Neural progenitor cell (in vitro differentiated cells): ENCODE data around the gene ALK.

Source experiments
- EZH2 ChIP-seq: fragments of 200-600 bp; sonication (generic); IDR thresholded peaks from 2 replicates; pipeline ENCODE4 v1.6.1; 2017; ENCODE audit warnings: antibody characterized with exemption, mild to moderate bottlenecking, moderate library complexity
- EZH2phosphoT487 ChIP-seq: fragments of 200-600 bp; sonication (generic); IDR thresholded peaks from 2 replicates; pipeline ENCODE4 v1.6.1; 2017; ENCODE audit warnings: antibody characterized with exemption
- TF ChIP-seq, protein P1 (sequence below): fragments of 200-600 bp; sonication (generic); IDR thresholded peaks from 2 replicates; pipeline ENCODE4 v1.5.1; 2017; ENCODE audit warnings: antibody characterized with exemption, mild to moderate bottlenecking

DNA sequence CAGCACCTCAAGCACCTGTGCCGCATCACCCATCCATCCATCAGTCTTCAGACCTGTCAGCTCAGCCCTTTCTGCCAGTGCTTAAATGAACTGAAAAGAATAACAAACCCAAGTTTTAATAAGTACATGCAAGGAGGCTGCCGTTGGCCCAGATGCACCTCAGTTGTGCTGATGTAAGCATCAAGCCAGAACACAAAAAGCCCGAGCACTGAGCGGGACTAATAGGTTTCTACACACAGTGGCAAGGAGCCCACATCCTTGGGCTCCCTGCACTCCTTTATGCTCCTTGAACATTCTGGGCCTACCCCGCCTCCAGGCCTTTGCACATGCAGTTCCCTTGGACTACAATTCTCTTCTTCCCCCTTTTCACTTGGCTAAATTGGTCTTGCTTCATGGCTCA is 165.6 kb downstream of the ALK start:
- TF ChIP-seq, protein P1, sequence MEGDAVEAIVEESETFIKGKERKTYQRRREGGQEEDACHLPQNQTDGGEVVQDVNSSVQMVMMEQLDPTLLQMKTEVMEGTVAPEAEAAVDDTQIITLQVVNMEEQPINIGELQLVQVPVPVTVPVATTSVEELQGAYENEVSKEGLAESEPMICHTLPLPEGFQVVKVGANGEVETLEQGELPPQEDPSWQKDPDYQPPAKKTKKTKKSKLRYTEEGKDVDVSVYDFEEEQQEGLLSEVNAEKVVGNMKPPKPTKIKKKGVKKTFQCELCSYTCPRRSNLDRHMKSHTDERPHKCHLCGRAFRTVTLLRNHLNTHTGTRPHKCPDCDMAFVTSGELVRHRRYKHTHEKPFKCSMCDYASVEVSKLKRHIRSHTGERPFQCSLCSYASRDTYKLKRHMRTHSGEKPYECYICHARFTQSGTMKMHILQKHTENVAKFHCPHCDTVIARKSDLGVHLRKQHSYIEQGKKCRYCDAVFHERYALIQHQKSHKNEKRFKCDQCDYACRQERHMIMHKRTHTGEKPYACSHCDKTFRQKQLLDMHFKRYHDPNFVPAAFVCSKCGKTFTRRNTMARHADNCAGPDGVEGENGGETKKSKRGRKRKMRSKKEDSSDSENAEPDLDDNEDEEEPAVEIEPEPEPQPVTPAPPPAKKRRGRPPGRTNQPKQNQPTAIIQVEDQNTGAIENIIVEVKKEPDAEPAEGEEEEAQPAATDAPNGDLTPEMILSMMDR: no peak
- no peak for TF ChIP-seq EZH2
- no peak for TF ChIP-seq EZH2phosphoT487
